ENCODE data around the gene RALA. TPM values are rescaled to one million over a fixed set of nuclear protein-coding genes. Genes with fewer than 3 reads are reported as not detected.
A peak's percentile ranks its signal among the peaks of the same experiment; 100 is the strongest.
"Not testable (repeated sequence)": the region's sequence is repeated elsewhere in the genome, so short reads cannot be mapped to it uniquely, and the experiment has no call there.

Gene RALA
- total RNA-seq, 2 donors from 2014 or later = 51.3 to 52.4 TPM

- intact Hi-C loops (cut with DNase I, micrococcal nuclease) = no loop called here
- no peak for DNase-seq
- no peak for ATAC-seq
These were observed 14.0 kb downstream of the RALA start for GRCh38 chr7:39637400-39637799.

- ATAC-seq (no peak), DNase-seq (no peak)
- intact Hi-C loops (cut with DNase I, micrococcal nuclease) = no loop called here
These were observed 14.7 kb downstream of the RALA start for GRCh38 chr7:39637963-39638485.

GRCh38 chr7:39642896-39643295 is 19.5 kb downstream of the RALA start:
- DNase-seq = no peak
- intact Hi-C loops (cut with DNase I, micrococcal nuclease) = no loop called here
- ATAC-seq = peak; percentile 98

GRCh38 chr7:39644170-39644569 is 20.8 kb downstream of the RALA start:
- DNase-seq = no peak
- ATAC-seq = no peak
- intact Hi-C loops (cut with DNase I, micrococcal nuclease) = no loop called here

GRCh38 chr7:39645482-39646407 is 22.4 kb downstream of the RALA start:
- intact Hi-C loops (cut with DNase I, micrococcal nuclease) = no loop called here
- ATAC-seq = no peak
- DNase-seq = no peak

- intact Hi-C loops (cut with DNase I, micrococcal nuclease) = no loop called here
- ATAC-seq = no peak
- DNase-seq = no peak
These were observed 24.4 kb downstream of the RALA start for GRCh38 chr7:39647816-39648215.

GRCh38 chr7:39650676-39651075 is 27.3 kb downstream of the RALA start:
- DNase-seq (no peak), ATAC-seq (no peak)
- intact Hi-C loops (cut with DNase I, micrococcal nuclease) = no loop called here

GRCh38 chr7:39651265-39651664 is 27.9 kb downstream of the RALA start:
- ATAC-seq = no peak
- no peak for DNase-seq
- intact Hi-C loops (cut with DNase I, micrococcal nuclease) = no loop called here

GRCh38 chr7:39656415-39656814 is 33.0 kb downstream of the RALA start:
- DNase-seq (no peak), ATAC-seq (peak; percentile 68)
- intact Hi-C loops (cut with DNase I, micrococcal nuclease) = no loop called here

- ATAC-seq = no peak
- no peak for DNase-seq
- intact Hi-C loops (cut with DNase I, micrococcal nuclease) = no loop called here
These were observed 36.1 kb downstream of the RALA start for GRCh38 chr7:39659356-39660013.

GRCh38 chr7:39661960-39662359 is 38.6 kb downstream of the RALA start:
- DNase-seq (no peak), ATAC-seq (no peak)
- intact Hi-C loops (cut with DNase I, micrococcal nuclease) = no loop called here

GRCh38 chr7:39663263-39663662 is 39.9 kb downstream of the RALA start:
- ATAC-seq (no peak), DNase-seq (no peak)
- intact Hi-C loops (cut with DNase I, micrococcal nuclease) = no loop called here

GRCh38 chr7:39664057-39664456 is 40.7 kb downstream of the RALA start:
- DNase-seq (no peak), ATAC-seq (no peak)
- intact Hi-C loops (cut with DNase I, micrococcal nuclease) = no loop called here

- ATAC-seq (no peak), DNase-seq (no peak)
- intact Hi-C loops (cut with DNase I, micrococcal nuclease) = no loop called here
These were observed 41.2 kb downstream of the RALA start for GRCh38 chr7:39664585-39664984.

- no peak for ATAC-seq
- no peak for DNase-seq
- intact Hi-C loops (cut with DNase I, micrococcal nuclease) = no loop called here
These were observed 43.2 kb downstream of the RALA start for GRCh38 chr7:39666562-39666961.

- DNase-seq = no peak
- intact Hi-C loops (cut with DNase I, micrococcal nuclease) = no loop called here
- no peak for ATAC-seq
These were observed 44.1 kb downstream of the RALA start for GRCh38 chr7:39667341-39667923.

- ATAC-seq (peak; percentile 97), DNase-seq (peak; percentile 29 to 31)
- intact Hi-C loops (cut with DNase I, micrococcal nuclease) = not testable (repeated sequence)
These were observed 44.9 kb downstream of the RALA start for GRCh38 chr7:39668280-39668679.

- intact Hi-C loops (cut with DNase I, micrococcal nuclease) = no loop called here
- ATAC-seq (no peak), DNase-seq (no peak)
These were observed 46.7 kb downstream of the RALA start for GRCh38 chr7:39670052-39670451.

- DNase-seq (no peak), ATAC-seq (no peak)
- intact Hi-C loops (cut with DNase I, micrococcal nuclease) = no loop called here
These were observed 47.6 kb downstream of the RALA start for GRCh38 chr7:39670934-39671333.

- intact Hi-C loops (cut with DNase I, micrococcal nuclease) = no loop called here
- DNase-seq (no peak), ATAC-seq (no peak)
These were observed 48.8 kb downstream of the RALA start for GRCh38 chr7:39672176-39672575.

All from left colon (tissue), 2 donors.